Brain microvascular endothelial cell (primary cell): Measurements from ENCODE around the gene GNAL.

Source experiments
- DNase-seq: peaks from one replicate; pipeline ENCODE4 v3.0.0-alpha.2; 2020
- H3K27ac ChIP-seq: fragments of 250-450 bp; sonication (Bioruptor Pico); 2 replicates; pipeline ENCODE4 v1.5.1; 2020; ENCODE audit warnings: mild to moderate bottlenecking, moderate library complexity
- H3K27me3 ChIP-seq: fragments of 250-450 bp; sonication (Bioruptor Pico); replicated peaks from 2 replicates; pipeline ENCODE4 v1.5.1; 2020; ENCODE audit warnings: mild to moderate bottlenecking
- H3K36me3 ChIP-seq: fragments of 250-450 bp; sonication (Bioruptor Pico); replicated peaks from 2 replicates; pipeline ENCODE4 v1.5.1; 2020; ENCODE audit warnings: mild to moderate bottlenecking
- H3K4me3 ChIP-seq: 2 replicates; pipeline ENCODE4 v1.5.1; 2011; ENCODE audit warnings: low read depth, mild to moderate bottlenecking, control low read depth, low read length, moderate library complexity
- CTCF ChIP-seq: IDR thresholded peaks from 2 replicates; pipeline ENCODE4 v1.5.1; 2011; ENCODE audit warnings: low read depth, mild to moderate bottlenecking, moderate library complexity, low read length, control low read depth, inconsistent platforms; ENCODE audit errors: missing control alignments
- in situ Hi-C: cut with HindIII; loops from 2 replicates; pipeline ENCODE4 v1.10.0; 2017; ENCODE audit warnings: low sequenced_read_pairs, low pct_ligation_motif_present

Gene GNAL

GRCh38 chr18:11767935-11768334 is 78.9 kb downstream of the GNAL start:
- in situ Hi-C loops: no loop called here
- no peaks in the 10 kb centered on the region for H3K36me3 ChIP-seq
- H3K4me3 ChIP-seq: no peak overlapping the region
- no peaks in the 10 kb centered on the region for H3K27me3 ChIP-seq
- H3K27ac ChIP-seq: no peak overlapping the region
- no peak for TF ChIP-seq CTCF
- no peak for DNase-seq

- TF ChIP-seq CTCF: no peak
- no peak overlapping the region for H3K27ac ChIP-seq
- H3K27me3 ChIP-seq: no peaks in the 10 kb centered on the region
- no peaks in the 10 kb centered on the region for H3K36me3 ChIP-seq
- H3K4me3 ChIP-seq: no peak overlapping the region
- no peak for DNase-seq
- in situ Hi-C loops: no loop called here
These were observed 86.5 kb downstream of the GNAL start for GRCh38 chr18:11775436-11776174.

- peaks cover 3% of the 10 kb centered on the region for H3K27me3 ChIP-seq
- H3K27ac ChIP-seq: no peak overlapping the region
- DNase-seq: no peak
- no peaks in the 10 kb centered on the region for H3K36me3 ChIP-seq
- no peak overlapping the region for H3K4me3 ChIP-seq
- in situ Hi-C loops: no loop called here
- TF ChIP-seq CTCF: no peak
These were observed 91.0 kb downstream of the GNAL start for GRCh38 chr18:11780042-11780441.

- Histone ChIP-seq H3K4me3 (no peak overlapping the region), H3K36me3 (no peaks in the 10 kb centered on the region), H3K27me3 (peaks cover 3% of the 10 kb centered on the region), H3K27ac (no peak overlapping the region)
- no peak for DNase-seq
- no peak for TF ChIP-seq CTCF
- in situ Hi-C loops: no loop called here
These were observed 94.8 kb downstream of the GNAL start for GRCh38 chr18:11783716-11784331.

- Histone ChIP-seq H3K4me3 (no peak overlapping the region), H3K27ac (no peak overlapping the region), H3K27me3 (peaks cover 3% of the 10 kb centered on the region), H3K36me3 (no peaks in the 10 kb centered on the region)
- DNase-seq: no peak
- in situ Hi-C loops: no loop called here
- TF ChIP-seq CTCF: no peak
These were observed 95.7 kb downstream of the GNAL start for GRCh38 chr18:11784674-11785304.
